IPS-15b (cell line): ENCODE results near the gene LRP1B.
"Not testable (repeated sequence)": the region's sequence is repeated elsewhere in the genome, so short reads cannot be mapped to it uniquely, and the experiment has no call there.

Experiments
- H3K27me3 ChIP-seq: one replicate; pipeline ENCODE4 v1.6.1; 2013; ENCODE audit warnings: low read length; ENCODE audit not compliant: control insufficient read depth, insufficient read depth
- H3K36me3 ChIP-seq: one replicate; pipeline ENCODE4 v1.6.1; 2013; ENCODE audit warnings: low read length; ENCODE audit not compliant: control insufficient read depth, insufficient read depth
- H3K4me1 ChIP-seq: one replicate; pipeline ENCODE4 v1.6.1; 2013; ENCODE audit warnings: mild to moderate bottlenecking, low read length; ENCODE audit not compliant: control insufficient read depth, insufficient read depth
- H3K4me3 ChIP-seq: one replicate; pipeline ENCODE4 v1.5.1; 2013; ENCODE audit warnings: low read depth, low read length
- H3K9ac ChIP-seq: one replicate; pipeline ENCODE4 v1.6.1; 2013; ENCODE audit warnings: low read depth, mild to moderate bottlenecking, low read length
- H3K9me3 ChIP-seq: one replicate; pipeline ENCODE4 v1.6.1; 2013; ENCODE audit warnings: mild to moderate bottlenecking, low read length; ENCODE audit not compliant: control insufficient read depth, insufficient read depth

Gene LRP1B

DNA sequence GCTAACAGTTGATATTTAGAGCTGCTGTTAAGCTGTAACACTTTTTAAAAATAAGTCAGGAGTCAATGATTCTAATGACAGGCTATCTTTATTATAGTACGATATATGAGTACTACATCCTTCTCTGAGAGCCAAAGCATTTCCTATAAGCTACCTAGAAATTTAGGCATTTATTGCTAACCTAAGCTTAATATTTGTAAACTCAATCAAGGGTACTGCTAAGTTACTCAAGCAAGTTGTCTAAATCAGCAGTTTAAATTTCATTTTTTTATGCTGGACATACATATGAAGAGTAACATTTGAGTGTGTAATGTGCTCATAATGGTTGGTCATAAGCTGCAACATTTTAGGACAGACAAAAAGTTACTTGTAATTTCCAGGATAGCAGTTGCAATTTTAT, 1774.1 kb downstream of the LRP1B start:
- no peaks in the 10 kb centered on the region for H3K9me3 ChIP-seq
- H3K36me3 ChIP-seq = no peaks in the 10 kb centered on the region
- no peaks in the 10 kb centered on the region for H3K27me3 ChIP-seq
- H3K9ac ChIP-seq = no peak overlapping the region
- H3K4me3 ChIP-seq = no peak overlapping the region
- H3K4me1 ChIP-seq = peaks cover 12% of the 10 kb centered on the region

DNA sequence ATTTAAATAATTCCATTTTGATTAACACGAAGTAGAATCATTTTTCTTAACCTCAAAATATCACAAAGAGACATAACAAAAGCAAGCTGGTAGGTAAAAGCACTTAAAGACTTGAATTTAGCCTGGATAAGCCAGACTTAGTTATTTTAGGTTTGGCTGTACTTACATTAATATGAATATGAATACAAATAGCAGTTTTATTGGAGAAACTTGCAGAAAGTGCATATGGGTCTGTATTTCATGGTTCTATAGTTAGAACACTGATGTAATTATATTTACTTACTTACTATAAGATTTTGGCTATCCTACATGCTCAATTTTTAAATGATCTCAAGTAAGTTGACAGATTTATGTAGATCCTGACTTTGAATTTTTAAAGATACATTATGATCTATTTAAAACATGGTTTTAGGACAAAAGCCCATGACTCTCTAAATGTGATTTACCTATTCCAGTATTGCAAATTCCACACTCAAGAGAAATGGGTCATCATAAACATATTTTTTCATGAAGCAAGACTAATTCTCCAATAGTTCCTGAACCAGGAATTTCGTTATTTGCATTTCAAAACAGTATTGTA, 1775.2 kb downstream of the LRP1B start:
- peaks cover 12% of the 10 kb centered on the region for H3K4me1 ChIP-seq
- no peaks in the 10 kb centered on the region for H3K36me3 ChIP-seq
- H3K27me3 ChIP-seq = no peaks in the 10 kb centered on the region
- H3K9me3 ChIP-seq = no peaks in the 10 kb centered on the region
- no peak overlapping the region for H3K4me3 ChIP-seq
- H3K9ac ChIP-seq = no peak overlapping the region

DNA sequence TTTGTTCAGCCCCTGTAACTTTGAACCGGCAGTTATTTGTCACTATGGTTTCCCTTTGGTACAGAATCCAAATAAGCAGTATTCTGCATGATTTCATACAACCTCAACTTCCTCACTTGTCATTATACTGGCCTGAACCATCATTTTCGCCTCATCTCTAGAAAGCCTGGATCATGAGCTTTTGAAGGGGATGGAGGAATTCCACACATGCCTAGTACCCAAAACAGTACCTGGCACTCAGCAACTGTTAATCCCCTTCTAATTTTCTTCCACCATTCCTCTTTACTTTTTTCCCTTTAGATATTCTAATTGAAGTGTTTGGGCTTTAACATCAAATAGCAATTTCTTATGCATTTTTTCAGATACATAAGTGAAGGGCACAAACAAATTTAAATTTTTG, 1776.3 kb downstream of the LRP1B start:
- H3K9me3 ChIP-seq = no peaks in the 10 kb centered on the region
- no peaks in the 10 kb centered on the region for H3K36me3 ChIP-seq
- H3K4me1 ChIP-seq = peaks cover 12% of the 10 kb centered on the region
- H3K27me3 ChIP-seq = no peaks in the 10 kb centered on the region
- H3K4me3 ChIP-seq = no peak overlapping the region
- no peak overlapping the region for H3K9ac ChIP-seq

DNA sequence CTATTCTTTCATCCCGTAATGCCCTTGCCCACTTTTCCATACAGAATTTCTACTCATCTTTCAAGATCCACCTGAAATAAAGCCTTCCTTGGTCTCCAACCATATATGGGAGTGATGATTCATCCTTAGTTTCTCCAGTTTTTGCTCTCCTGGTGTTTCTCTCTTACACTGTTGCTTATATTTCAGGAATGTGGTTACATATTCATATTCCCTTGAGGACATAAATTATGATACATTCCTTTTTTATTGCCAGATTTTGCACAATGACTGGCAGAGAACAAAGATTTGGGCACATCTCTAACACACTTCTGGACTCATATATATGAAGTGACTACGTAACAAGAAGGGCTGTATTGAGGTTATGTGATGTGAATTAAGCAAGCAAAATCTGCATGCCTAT, 1777.3 kb downstream of the LRP1B start:
- Histone ChIP-seq H3K4me1 (peaks cover 14% of the 10 kb centered on the region), H3K4me3 (no peak overlapping the region)

DNA sequence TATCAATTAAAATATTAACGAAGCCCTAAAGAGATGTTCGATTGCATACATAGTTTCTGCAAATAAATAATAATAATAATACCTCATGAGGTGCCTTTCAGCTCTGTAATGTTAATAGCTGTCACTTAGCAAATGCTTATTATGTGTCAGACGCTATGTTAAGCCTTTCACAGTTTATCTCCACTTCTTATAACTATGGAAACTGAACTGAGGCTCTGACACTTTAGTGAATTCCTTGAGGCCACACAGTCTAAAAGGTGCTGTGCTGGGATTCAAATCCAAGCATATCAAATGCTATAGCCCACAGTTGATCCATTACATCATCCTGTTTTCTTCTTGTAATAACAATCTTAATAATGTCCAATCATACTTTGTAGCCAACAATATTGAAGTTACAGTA, 1779.1 kb downstream of the LRP1B start:
- no peaks in the 10 kb centered on the region for H3K36me3 ChIP-seq
- no peaks in the 10 kb centered on the region for H3K9me3 ChIP-seq

More for the DNA sequence above, 1777.3 kb downstream of the LRP1B start:
- no peak overlapping the region for H3K9ac ChIP-seq
- H3K27me3 ChIP-seq = no peaks in the 10 kb centered on the region
- no peaks in the 10 kb centered on the region for H3K9me3 ChIP-seq
- no peaks in the 10 kb centered on the region for H3K36me3 ChIP-seq

DNA sequence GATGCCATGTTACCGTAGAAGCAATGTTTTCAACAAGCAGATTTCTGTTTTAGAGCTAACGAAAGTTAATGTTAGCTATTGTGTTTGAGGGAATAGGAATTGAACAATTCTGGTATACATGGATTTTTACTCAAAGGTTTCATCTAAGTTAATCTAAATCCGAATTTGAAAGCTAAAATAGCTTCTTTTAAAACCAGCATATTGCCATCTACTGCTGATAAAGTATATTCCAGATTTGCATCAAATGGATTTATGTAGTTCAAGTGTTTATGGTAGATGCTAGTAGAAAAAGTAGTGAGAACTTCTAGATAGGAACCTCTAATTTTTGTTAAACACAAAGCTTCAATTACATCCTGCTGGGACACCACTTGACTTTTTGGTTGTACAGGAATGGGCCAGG, 1781.1 kb downstream of the LRP1B start:
- Histone ChIP-seq H3K36me3 (no peaks in the 10 kb centered on the region), H3K9me3 (no peaks in the 10 kb centered on the region), H3K4me3 (no peak overlapping the region), H3K4me1 (peaks cover 11% of the 10 kb centered on the region), H3K27me3 (no peaks in the 10 kb centered on the region), H3K9ac (no peak overlapping the region)

More for the DNA sequence above, 1779.1 kb downstream of the LRP1B start:
- no peak overlapping the region for H3K4me3 ChIP-seq
- H3K4me1 ChIP-seq = peaks cover 14% of the 10 kb centered on the region
- H3K9ac ChIP-seq = no peak overlapping the region
- H3K27me3 ChIP-seq = no peaks in the 10 kb centered on the region

DNA sequence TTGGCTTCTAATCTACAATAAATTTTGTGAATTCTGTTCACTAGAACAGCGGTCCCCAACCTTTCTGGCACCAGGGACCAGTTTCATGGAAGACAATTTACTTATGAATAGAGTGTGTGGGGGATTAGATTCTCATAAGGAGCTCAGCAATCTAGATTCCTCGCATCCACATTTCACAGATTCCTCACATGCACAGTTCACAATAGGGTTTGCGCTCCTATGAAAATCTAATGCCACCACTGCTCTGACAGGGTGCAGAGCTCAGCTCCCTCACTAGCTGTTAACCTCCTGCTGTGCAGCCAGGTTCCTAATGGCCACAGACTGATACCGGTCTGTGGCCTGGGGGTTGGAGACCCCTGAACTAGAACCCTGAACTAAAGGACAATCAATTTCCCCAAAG, 1782.0 kb downstream of the LRP1B start:
- Histone ChIP-seq H3K9ac (no peak overlapping the region), H3K4me1 (peaks cover 2% of the 10 kb centered on the region), H3K4me3 (no peak overlapping the region), H3K9me3 (no peaks in the 10 kb centered on the region), H3K36me3 (no peaks in the 10 kb centered on the region), H3K27me3 (no peaks in the 10 kb centered on the region)

DNA sequence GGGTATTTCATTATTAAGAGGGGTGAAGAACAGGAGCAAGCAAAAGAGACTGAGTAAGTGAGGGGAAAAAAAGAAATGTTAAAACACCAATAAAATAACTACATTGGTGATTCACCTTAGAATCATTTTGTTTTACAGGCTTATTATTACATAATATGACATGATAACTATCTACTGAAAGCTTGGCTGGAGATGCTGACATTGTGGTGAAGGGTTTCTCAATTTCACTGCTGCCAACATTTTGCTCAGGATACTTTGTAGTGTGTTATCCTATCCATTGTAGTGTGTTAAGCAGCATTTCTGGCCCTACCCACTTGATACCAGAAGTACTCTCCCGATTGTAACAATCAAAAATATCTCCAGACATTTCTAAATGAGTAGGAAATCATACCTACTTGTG, 1786.0 kb downstream of the LRP1B start:
- no peaks in the 10 kb centered on the region for H3K27me3 ChIP-seq
- H3K36me3 ChIP-seq = no peaks in the 10 kb centered on the region
- H3K4me1 ChIP-seq = peaks cover 2% of the 10 kb centered on the region
- no peaks in the 10 kb centered on the region for H3K9me3 ChIP-seq
- H3K4me3 ChIP-seq = no peak overlapping the region
- H3K9ac ChIP-seq = no peak overlapping the region

DNA sequence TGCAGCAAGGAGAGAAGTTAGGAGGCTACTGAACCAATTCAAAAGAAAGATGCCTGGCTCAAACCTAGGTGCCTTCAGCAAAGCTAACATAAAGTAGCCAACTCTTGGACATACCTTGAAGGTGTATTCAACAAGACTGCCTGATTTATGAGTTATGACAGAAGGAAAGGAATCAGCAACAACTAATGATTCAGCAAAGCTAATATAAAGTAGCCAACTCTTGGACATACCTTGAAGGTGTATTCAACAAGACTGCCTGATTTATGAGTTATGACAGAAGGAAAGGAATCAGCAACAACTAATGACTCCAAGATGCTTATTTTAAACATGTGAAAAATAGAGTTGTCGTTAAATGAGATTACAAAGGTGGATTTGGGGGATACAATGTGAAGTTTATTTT, 1786.5 kb downstream of the LRP1B start:
- not testable (repeated sequence) for H3K4me3 ChIP-seq, H3K9ac ChIP-seq, H3K36me3 ChIP-seq, H3K27me3 ChIP-seq, H3K4me1 ChIP-seq, H3K9me3 ChIP-seq

DNA sequence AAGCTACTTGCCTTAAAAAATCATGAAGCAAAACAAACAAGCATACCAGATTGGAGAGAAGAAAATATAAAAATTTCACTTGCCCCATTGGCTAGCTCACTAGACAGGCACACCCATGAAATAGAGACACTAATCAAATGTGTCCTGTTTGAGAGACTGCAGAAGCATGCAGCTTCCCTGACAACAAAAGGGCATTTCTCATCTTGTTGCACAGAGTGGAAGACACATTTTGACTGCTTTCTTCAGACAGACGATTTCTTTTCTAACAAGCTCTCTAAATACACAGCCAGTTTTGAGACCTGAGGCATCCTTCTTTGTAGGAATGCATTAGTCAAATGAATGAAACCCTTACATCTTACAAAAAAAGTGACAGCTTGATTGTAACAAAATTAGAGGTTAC, 1792.0 kb downstream of the LRP1B start:
- H3K9ac ChIP-seq = no peak overlapping the region
- H3K36me3 ChIP-seq = no peaks in the 10 kb centered on the region
- H3K4me1 ChIP-seq = no peaks in the 10 kb centered on the region
- no peaks in the 10 kb centered on the region for H3K27me3 ChIP-seq
- no peaks in the 10 kb centered on the region for H3K9me3 ChIP-seq
- no peak overlapping the region for H3K4me3 ChIP-seq

DNA sequence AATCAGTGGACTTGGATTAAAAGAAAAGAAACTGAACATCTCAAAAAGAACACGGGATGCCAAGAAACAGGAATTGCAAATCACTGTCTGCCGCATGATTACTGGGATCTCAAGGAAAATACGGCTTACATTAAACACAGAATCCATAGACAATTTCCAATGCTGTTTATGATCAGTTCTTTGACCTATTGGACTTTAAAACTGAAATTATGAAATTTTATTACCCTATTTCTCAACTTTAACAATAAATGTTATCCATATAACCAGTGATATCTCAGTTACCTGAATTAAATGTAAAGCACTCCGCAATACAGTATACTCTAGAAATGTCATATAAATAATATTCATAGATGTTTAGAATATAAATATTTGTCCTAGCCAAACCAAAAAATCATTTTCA, 1793.8 kb downstream of the LRP1B start:
- Histone ChIP-seq H3K4me1 (no peaks in the 10 kb centered on the region), H3K27me3 (no peaks in the 10 kb centered on the region), H3K9ac (no peak overlapping the region), H3K9me3 (no peaks in the 10 kb centered on the region), H3K4me3 (no peak overlapping the region), H3K36me3 (no peaks in the 10 kb centered on the region)

DNA sequence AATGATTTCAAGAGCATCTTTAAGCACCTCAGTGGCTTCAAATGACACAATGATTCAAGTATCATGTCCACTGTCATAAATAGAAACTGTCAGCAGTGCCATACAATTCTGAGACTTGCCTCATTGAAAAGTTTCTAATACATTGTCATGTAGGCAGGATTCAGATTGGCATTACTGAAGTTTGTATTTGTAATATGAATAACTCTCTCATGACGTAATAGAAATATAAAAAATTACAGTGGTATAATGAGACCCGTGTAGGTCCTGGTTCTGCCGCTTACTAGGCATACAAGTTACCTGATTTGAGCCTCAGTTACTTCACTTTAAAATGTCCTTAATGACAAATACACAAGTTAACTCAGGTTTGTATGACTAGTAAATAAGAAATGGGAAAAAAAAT, 1814.5 kb downstream of the LRP1B start:
- no peaks in the 10 kb centered on the region for H3K27me3 ChIP-seq
- no peaks in the 10 kb centered on the region for H3K4me1 ChIP-seq
- H3K9me3 ChIP-seq = no peaks in the 10 kb centered on the region
- H3K4me3 ChIP-seq = no peak overlapping the region
- no peaks in the 10 kb centered on the region for H3K36me3 ChIP-seq
- no peak overlapping the region for H3K9ac ChIP-seq
